K562 (cell line): ENCODE results near the gene UCHL5. TPM values are rescaled to one million over a fixed set of nuclear protein-coding genes. Genes with fewer than 3 reads are reported as not detected.

Experiments
- ARNT ChIP-seq, 2 experiments: fragments of 450-650 bp; IDR thresholded peaks; 2 replicates each; pipeline ENCODE4 v1.6.1; 2016; ENCODE audit warnings: mild to moderate bottlenecking in 1 of 2
- CBFA2T2 ChIP-seq: fragments of 450-650 bp; conservative IDR thresholded peaks from 2 replicates; pipeline ENCODE4 v1.6.1; 2017; ENCODE audit warnings: mild to moderate bottlenecking
- CEBPZ ChIP-seq: fragments of 150-350 bp; IDR thresholded peaks from 2 replicates; pipeline ENCODE4 v1.6.1; 2014; ENCODE audit warnings: low read depth, mild to moderate bottlenecking, low read length, borderline replicate concordance
- CGGBP1 ChIP-seq: fragments of 250-450 bp; sonication (Bioruptor Pico); IDR thresholded peaks from 2 replicates; pipeline ENCODE4 v1.9.0; 2021; ENCODE audit warnings: mild to moderate bottlenecking
- CREBBP ChIP-seq: IDR thresholded peaks from one replicate; pipeline ENCODE4 v1.6.1; 2012; ENCODE audit warnings: low read depth, mild to moderate bottlenecking, control low read depth, inconsistent platforms, low read length
- E4F1 ChIP-seq: fragments of 250-450 bp; sonication (Bioruptor Pico); IDR thresholded peaks from 2 replicates; pipeline ENCODE4 v1.5.0; 2021; ENCODE audit warnings: mild to moderate bottlenecking, borderline replicate concordance
- ILF3 ChIP-seq: fragments of 450-650 bp; IDR thresholded peaks from 2 replicates; pipeline ENCODE4 v1.6.1; 2018; ENCODE audit warnings: antibody characterized with exemption, mild to moderate bottlenecking, moderate library complexity, borderline replicate concordance
- LEF1 ChIP-seq: fragments of 450-650 bp; IDR thresholded peaks from 2 replicates; pipeline ENCODE4 v1.6.1; 2016; ENCODE audit warnings: mild to moderate bottlenecking
- MTA2 ChIP-seq: fragments of 450-650 bp; IDR thresholded peaks from 2 replicates; pipeline ENCODE4 v1.6.1; 2016; ENCODE audit warnings: low read depth
- MYNN ChIP-seq, 2 experiments: sonication (generic); formaldehyde crosslinking in 1 of 2; IDR thresholded peaks; 2 replicates each; pipeline versions ENCODE4 v1.5.0 to v1.6.1; 2016 to 2020; ENCODE audit warnings: antibody characterized with exemption in 1 of 2, missing genetic modification reagents in 1 of 2
- NCOR1 ChIP-seq: fragments of 450-650 bp; IDR thresholded peaks from 2 replicates; pipeline ENCODE4 v1.6.1; 2016; ENCODE audit warnings: mild to moderate bottlenecking, moderate library complexity
- NELFE ChIP-seq: IDR thresholded peaks from 2 replicates; pipeline ENCODE4 v1.6.1; 2011; ENCODE audit warnings: mild to moderate bottlenecking; ENCODE audit not compliant: insufficient read depth, insufficient read length
- NFIC ChIP-seq: fragments of 450-650 bp; IDR thresholded peaks from 2 replicates; pipeline ENCODE4 v1.6.1; 2017; ENCODE audit warnings: mild to moderate bottlenecking, inconsistent platforms
- POLR2G ChIP-seq: fragments of 200-400 bp; formaldehyde crosslinking; IDR thresholded peaks from 2 replicates; pipeline ENCODE4 v1.6.1; 2017; ENCODE audit warnings: low read depth, mild to moderate bottlenecking, antibody characterized with exemption, low read length, moderate library complexity
- PRPF4 ChIP-seq: fragments of 200-400 bp; formaldehyde crosslinking; IDR thresholded peaks from one replicate; pipeline ENCODE4 v1.6.1; 2017; ENCODE audit warnings: low read length, low read depth, mild to moderate bottlenecking; ENCODE audit not compliant: insufficient read depth, poor library complexity, severe bottlenecking
- PURB ChIP-seq: sonication (generic); formaldehyde crosslinking; IDR thresholded peaks from 2 replicates; pipeline ENCODE4 v1.9.0; 2021; ENCODE audit warnings: low read depth, mild to moderate bottlenecking, missing genetic modification reagents
- RCOR1 ChIP-seq, 2 experiments: IDR thresholded peaks; 2 replicates each; pipeline ENCODE4 v1.6.1; 2012; ENCODE audit warnings: low read depth in 2 of 2, low read length in 2 of 2, borderline replicate concordance in 1 of 2, improper control_type of control experiment in 1 of 2
- SMARCA4 ChIP-seq: fragments of 450-650 bp; IDR thresholded peaks from 2 replicates; pipeline ENCODE4 v1.6.1; 2016
- XRCC4 ChIP-seq: IDR thresholded peaks from one replicate; pipeline ENCODE4 v1.6.1; 2011; ENCODE audit not compliant: insufficient read depth, insufficient read length; ENCODE audit errors: extremely low read depth
- ZBTB17 ChIP-seq: fragments of 450-650 bp; formaldehyde crosslinking; IDR thresholded peaks from 2 replicates; pipeline ENCODE4 v1.4.0; 2020; ENCODE audit warnings: mild to moderate bottlenecking
- ZBTB8A ChIP-seq: fragments of 450-650 bp; IDR thresholded peaks from 2 replicates; pipeline ENCODE4 v1.6.1; 2018; ENCODE audit warnings: mild to moderate bottlenecking, moderate library complexity; ENCODE audit not compliant: partially characterized antibody
- ZNF764 ChIP-seq: fragments of 250-450 bp; sonication (Bioruptor Pico); IDR thresholded peaks from 2 replicates; pipeline ENCODE4 v1.4.0; 2020; ENCODE audit warnings: low read depth, mild to moderate bottlenecking, moderate library complexity
- polyA plus RNA-seq, 8 experiments: library from polyadenylated mRNA; depleted of rRNA in 4 of 8; stranded (reverse) in 5 of 8; unstranded in 3 of 8; fragments of >200 nt; fragmentation: Nextera tagmentation in 2 of 8; fragmentation: Illumina TruSeq in 1 of 8; extraction: Ambion mirVana in 2 of 8; extraction: Trizol in 1 of 8; gene quantifications; 2 replicates each; pipeline versions ENCODE4 v1.2.1 to v1.2.3, GENCODE V29; 2011 to 2014; ENCODE audit warnings: inconsistent platforms in 1 of 8, missing spikeins in 1 of 8
- total RNA-seq, 7 experiments: library from RNA; depleted of rRNA in 6 of 7; stranded (reverse); fragments of >200 nt in 6 of 7; fragmentation: Illumina TruSeq in 2 of 7; extraction: Trizol in 2 of 7; gene quantifications; 2 replicates each; pipeline versions ENCODE4 v1.2.1 to v1.2.3, GENCODE V29; 2011 to 2021; ENCODE audit warnings: low replicate concordance in 1 of 7
- TF ChIP-seq, protein P1 (sequence below): fragments of 250-450 bp; sonication (Bioruptor Pico); IDR thresholded peaks from 2 replicates; pipeline ENCODE4 v1.8.0; 2021; ENCODE audit warnings: moderate library complexity, mild to moderate bottlenecking, inconsistent platforms

UCHL5 gene
- total and polyA plus RNA-seq, 9 of the 15 experiments (the other 6 are each of a cell fraction or from before 2014, with no cell fraction given) = 61.0 to 206 (median 122) TPM

- TF ChIP-seq ILF3 (no peak), CGGBP1 (no peak), CEBPZ (no peak), CREBBP (no peak), NCOR1 (peak; percentile 50; the same call in 1 of the 2 replicates), ZBTB17 (no peak), PRPF4 (no peak), MYNN (IDR thresholded peaks at IDR 0.05) (no peak), MYNN (CRISPR knock-in tag; IDR thresholded peaks at IDR 0.05) (no peak), NELFE (no peak), PURB (CRISPR knock-in tag) (no peak), XRCC4 (no peak), ZBTB8A (no peak), ARNT (IDR thresholded peaks at IDR 0.05) (no peak), LEF1 (no peak), CBFA2T2 (peak; percentile 69), MTA2 (peak; percentile 55; the same call in 1 of the 2 replicates), NFIC (peak; percentile 33; the same call in 1 of the 2 replicates), SMARCA4 (peak; percentile 36; the same call in 1 of the 2 replicates), RCOR1 (IDR thresholded peaks at IDR 0.05; ENCODE audit: borderline replicate concordance in 1 of 2, low read depth in 2 of 2, low read length in 2 of 2) (no peak; a peak in 1 of 4 replicates), ZNF764 (no peak), POLR2G (no peak), E4F1 (CRISPR knock-in tag) (no peak)
- TF ChIP-seq, protein P1, sequence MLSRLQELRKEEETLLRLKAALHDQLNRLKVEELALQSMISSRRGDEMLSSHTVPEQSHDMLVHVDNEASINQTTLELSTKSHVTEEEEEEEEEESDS = no peak
Measured at GRCh38 chr1:192976576-192976975, 82.6 kb downstream of the UCHL5 start (continued).
